Tibial artery (tissue), 4 donors: ENCODE data around the gene WNT3A.
A peak's percentile ranks its signal among the peaks of the same experiment; 100 is the strongest.

Source experiments
- DNase-seq, 2 donors: peaks; one replicate each; pipeline ENCODE4 v3.0.0-alpha.2; 2019
- H3K27ac ChIP-seq, 2 donors: fragments of 200-600 bp; sonication (generic) in 1 of 2; 1 replicate in 1 of 2; 2 replicates in 1 of 2; pipeline ENCODE4 v1.5.1; 2018 to 2019; ENCODE audit warnings: mild to moderate bottlenecking in 1 of 2
- H3K27me3 ChIP-seq, 2 donors: fragments of 200-600 bp; sonication (generic) in 1 of 2; one replicate each; pipeline versions ENCODE4 v1.5.1 to v1.6.0; 2016 to 2019
- H3K36me3 ChIP-seq, 3 donors: fragments of 200-600 bp; sonication (generic) in 2 of 3; one replicate each; pipeline ENCODE4 v1.5.1; 2016 to 2019; ENCODE audit warnings: mild to moderate bottlenecking in 2 of 3
- H3K4me1 ChIP-seq, 4 donors: fragments of 200-600 bp; sonication (generic) in 2 of 4; 1 replicate in 3 of 4; 2 replicates in 1 of 4; pipeline ENCODE4 v1.5.1; 2016 to 2019
- H3K4me3 ChIP-seq, 2 donors: fragments of 200-600 bp; sonication (generic) in 1 of 2; 1 replicate in 1 of 2; 2 replicates in 1 of 2; pipeline ENCODE4 v1.5.1; 2018 to 2019; ENCODE audit warnings: mild to moderate bottlenecking in 2 of 2
- H3K9me3 ChIP-seq, 3 donors: fragments of 200-600 bp; sonication (generic) in 1 of 3; one replicate each; pipeline ENCODE4 v1.5.1; 2016 to 2019
- intact Hi-C: fragments of 100-400 bp; cut with DNase I; formaldehyde crosslinking; loops from one replicate; pipeline ENCODE4 v1.15.0; 2023; ENCODE audit warnings: low total_unique reads
- TF ChIP-seq, protein P1 (sequence below), 2 experiments: fragments of 200-600 bp in 1 of 2; fragments of 450-650 bp in 1 of 2; IDR thresholded peaks; one replicate each; pipeline ENCODE4 v1.5.1; 2017 to 2019; ENCODE audit warnings: antibody characterized with exemption in 2 of 2, mild to moderate bottlenecking in 1 of 2, moderate library complexity in 1 of 2

WNT3A gene

DNA sequence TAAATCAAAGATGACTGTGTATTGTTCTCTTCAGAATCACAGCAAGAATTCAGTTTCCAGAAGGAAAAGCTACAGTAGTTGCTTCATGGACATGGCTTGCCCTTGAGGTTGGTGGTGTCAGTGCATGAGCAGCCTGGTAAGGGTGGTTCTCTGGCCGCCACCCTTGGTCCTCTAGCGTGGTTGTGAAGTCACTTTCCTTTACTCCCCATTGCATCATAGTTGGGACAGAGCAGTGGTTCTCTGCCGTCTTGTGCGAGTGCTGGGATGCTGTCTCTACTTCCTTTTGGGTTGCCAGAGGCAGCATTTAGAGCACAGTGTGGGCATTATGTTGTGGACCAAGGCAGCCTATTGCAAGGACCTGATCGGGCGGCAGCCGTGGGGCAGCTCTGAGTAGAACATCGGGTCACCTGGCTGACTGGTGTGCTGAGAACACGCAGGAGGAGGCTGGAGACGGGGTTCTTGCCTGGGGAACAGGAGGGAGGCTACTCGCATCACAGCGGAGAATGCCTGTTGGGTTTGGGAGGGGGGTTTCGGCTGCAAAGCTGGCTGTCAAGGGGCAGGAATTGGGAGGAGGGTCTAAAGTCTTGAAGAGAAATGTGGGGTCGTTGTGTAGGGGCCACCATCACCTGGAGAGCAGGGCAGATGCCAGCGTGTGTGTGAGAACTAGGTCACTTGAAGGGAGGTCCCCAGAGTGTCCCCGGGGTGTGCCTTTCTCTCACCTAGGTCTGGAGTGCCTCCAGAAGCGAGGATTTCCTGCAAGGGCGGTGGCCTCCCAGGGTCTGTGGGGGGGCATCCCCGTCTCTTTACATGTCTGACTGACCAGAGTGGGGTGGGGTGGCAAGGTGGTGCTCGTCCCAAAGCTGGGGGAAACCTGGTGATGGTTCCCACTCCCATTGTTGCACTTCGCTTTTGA, 82.0 kb downstream of the WNT3A start:
- TF ChIP-seq, protein P1, sequence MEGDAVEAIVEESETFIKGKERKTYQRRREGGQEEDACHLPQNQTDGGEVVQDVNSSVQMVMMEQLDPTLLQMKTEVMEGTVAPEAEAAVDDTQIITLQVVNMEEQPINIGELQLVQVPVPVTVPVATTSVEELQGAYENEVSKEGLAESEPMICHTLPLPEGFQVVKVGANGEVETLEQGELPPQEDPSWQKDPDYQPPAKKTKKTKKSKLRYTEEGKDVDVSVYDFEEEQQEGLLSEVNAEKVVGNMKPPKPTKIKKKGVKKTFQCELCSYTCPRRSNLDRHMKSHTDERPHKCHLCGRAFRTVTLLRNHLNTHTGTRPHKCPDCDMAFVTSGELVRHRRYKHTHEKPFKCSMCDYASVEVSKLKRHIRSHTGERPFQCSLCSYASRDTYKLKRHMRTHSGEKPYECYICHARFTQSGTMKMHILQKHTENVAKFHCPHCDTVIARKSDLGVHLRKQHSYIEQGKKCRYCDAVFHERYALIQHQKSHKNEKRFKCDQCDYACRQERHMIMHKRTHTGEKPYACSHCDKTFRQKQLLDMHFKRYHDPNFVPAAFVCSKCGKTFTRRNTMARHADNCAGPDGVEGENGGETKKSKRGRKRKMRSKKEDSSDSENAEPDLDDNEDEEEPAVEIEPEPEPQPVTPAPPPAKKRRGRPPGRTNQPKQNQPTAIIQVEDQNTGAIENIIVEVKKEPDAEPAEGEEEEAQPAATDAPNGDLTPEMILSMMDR (IDR thresholded peaks at IDR 0.05), result no peak
- Histone ChIP-seq H3K4me1 (peaks cover 8 to 95% (median 83%) of the 10 kb centered on the region in 4 donors), H3K27me3 (no peaks in the 10 kb centered on the region), H3K9me3 (no peaks in the 10 kb centered on the region), H3K4me3 (peak overlapping the region in 1 of 2 donors; percentile 21), H3K36me3 (peaks cover 0 to under 1% (median 0%) of the 10 kb centered on the region in 3 donors), H3K27ac (no peak overlapping the region)
- DNase-seq, result peak; percentile 19 to 57
- intact Hi-C loops, result loop anchor here (10.0 kb wide), 3 partner anchors 324 to 1416 kb away; partner anchors contain the start of genes JMJD4, NUP133 and SNAP47

DNA sequence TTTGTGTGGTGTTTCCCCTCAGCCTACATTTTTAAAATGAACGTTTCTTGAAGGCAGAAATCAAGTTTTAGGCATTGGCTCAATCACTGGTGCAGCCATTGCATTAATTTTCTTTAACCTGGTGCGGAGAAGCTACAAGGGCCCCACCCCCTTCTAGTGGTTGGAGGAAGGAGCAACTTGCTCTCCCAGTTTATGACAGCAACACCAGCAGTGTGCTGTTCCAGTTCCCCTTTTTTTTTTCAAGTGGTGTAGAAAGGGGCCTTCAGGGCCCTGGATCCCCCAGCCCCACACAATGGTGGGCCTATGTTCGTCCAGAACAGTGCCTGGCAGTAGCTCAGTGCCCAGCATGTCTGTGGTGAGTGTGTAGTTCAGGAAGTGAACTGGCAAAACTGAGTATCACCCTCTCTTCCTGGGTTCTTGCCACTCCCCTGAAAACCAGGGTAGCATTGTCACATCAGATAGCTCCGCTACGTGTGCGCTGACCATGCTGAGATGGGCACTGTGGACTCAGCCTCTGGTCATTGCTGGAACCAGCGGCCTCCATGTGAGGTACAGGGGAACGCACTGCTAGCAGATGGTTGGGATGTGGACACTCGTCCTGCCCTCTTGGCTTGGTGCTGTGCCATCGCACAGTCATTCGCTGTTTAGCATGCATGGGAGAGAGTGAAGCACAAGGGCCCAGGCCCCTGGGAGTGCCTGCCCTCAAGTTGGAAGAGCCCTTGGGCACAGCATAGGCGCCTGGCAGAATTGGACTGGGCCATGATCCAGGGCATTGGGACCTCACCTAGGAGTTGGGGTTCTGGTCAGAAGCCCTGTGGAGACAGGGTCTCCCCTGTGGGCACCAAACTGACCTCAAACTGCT, 83.0 kb downstream of the WNT3A start:
- intact Hi-C loops, result loop anchor here (10.0 kb wide), 3 partner anchors 325 to 1415 kb away; partner anchors contain the start of genes JMJD4, NUP133 and SNAP47
- DNase-seq, result peak; percentile 17 to 45
- Histone ChIP-seq H3K27me3 (no peaks in the 10 kb centered on the region), H3K4me3 (no peak overlapping the region), H3K4me1 (peaks cover 8 to 86% (median 77%) of the 10 kb centered on the region in 4 donors), H3K36me3 (peaks cover 4 to 7% (median 5%) of the 10 kb centered on the region in 3 donors), H3K9me3 (peaks cover 0 to 8% (median 5%) of the 10 kb centered on the region in 3 donors), H3K27ac (no peak overlapping the region)
- TF ChIP-seq, protein P1 (IDR thresholded peaks at IDR 0.05), result no peak

GRCh38 chr1:228090613-228091081, 83.8 kb downstream of the WNT3A start:
- Histone ChIP-seq H3K4me1 (peaks cover 8 to 77% (median 69%) of the 10 kb centered on the region in 4 donors), H3K4me3 (no peak overlapping the region), H3K9me3 (peaks cover 0 to 11% (median 6%) of the 10 kb centered on the region in 3 donors), H3K27me3 (no peaks in the 10 kb centered on the region), H3K27ac (no peak overlapping the region), H3K36me3 (peaks cover 6 to 8% (median 7%) of the 10 kb centered on the region in 3 donors)
- TF ChIP-seq, protein P1 (IDR thresholded peaks at IDR 0.05), result no peak
- peak in 1 of 2 donors; percentile 60 for DNase-seq
- intact Hi-C loops, result no loop called here

GRCh38 chr1:228091084-228091483, 84.3 kb downstream of the WNT3A start:
- intact Hi-C loops, result no loop called here
- TF ChIP-seq, protein P1 (IDR thresholded peaks at IDR 0.05), result no peak
- DNase-seq, result no peak
- Histone ChIP-seq H3K4me3 (no peak overlapping the region), H3K9me3 (peaks cover 0 to 11% (median 6%) of the 10 kb centered on the region in 3 donors), H3K4me1 (peaks cover 8 to 77% (median 66%) of the 10 kb centered on the region in 4 donors), H3K27ac (no peak overlapping the region), H3K27me3 (no peaks in the 10 kb centered on the region), H3K36me3 (peaks cover 7 to 13% (median 8%) of the 10 kb centered on the region in 3 donors)
